ENCODE results near the gene ACVR2A. TPM values are rescaled to one million over a fixed set of nuclear protein-coding genes. Genes with fewer than 3 reads are reported as not detected.

The ACVR2A gene
- total RNA-seq, 1 experiment from 2014 or later: 15.7 TPM

DNA sequence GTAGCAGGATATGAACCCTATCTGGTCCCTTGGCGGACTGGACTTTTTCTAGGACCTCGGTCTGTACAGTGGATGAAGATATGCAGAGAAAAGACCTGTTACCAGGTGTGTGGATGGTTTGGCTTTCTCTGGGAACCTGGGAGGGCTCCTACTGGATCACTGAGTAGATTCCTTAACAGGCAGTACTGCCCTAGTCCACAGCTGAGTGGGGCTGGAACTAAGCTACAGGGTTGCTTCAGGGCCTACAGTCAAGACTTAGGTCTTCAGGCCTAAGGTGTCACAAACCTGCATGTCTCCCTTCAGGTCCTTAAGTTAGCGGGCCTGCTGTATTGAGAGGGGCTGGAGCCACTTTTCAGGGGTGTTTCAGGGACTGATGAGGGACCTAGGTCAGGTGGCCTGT, 132.8 kb downstream of the ACVR2A start:
- TF ChIP-seq, protein P1, sequence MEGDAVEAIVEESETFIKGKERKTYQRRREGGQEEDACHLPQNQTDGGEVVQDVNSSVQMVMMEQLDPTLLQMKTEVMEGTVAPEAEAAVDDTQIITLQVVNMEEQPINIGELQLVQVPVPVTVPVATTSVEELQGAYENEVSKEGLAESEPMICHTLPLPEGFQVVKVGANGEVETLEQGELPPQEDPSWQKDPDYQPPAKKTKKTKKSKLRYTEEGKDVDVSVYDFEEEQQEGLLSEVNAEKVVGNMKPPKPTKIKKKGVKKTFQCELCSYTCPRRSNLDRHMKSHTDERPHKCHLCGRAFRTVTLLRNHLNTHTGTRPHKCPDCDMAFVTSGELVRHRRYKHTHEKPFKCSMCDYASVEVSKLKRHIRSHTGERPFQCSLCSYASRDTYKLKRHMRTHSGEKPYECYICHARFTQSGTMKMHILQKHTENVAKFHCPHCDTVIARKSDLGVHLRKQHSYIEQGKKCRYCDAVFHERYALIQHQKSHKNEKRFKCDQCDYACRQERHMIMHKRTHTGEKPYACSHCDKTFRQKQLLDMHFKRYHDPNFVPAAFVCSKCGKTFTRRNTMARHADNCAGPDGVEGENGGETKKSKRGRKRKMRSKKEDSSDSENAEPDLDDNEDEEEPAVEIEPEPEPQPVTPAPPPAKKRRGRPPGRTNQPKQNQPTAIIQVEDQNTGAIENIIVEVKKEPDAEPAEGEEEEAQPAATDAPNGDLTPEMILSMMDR (IDR thresholded peaks at IDR 0.05; ENCODE audit: insufficient read depth in 1 of 2, low read depth in 1 of 2, low read length in 1 of 2, severe bottlenecking in 1 of 2, unreplicated experiment in 1 of 2): no peak
- Mint-ChIP-seq H3K27ac (ENCODE audit: unreplicated experiment) (no peak overlapping the region), H3K36me3 (ENCODE audit: insufficient read depth, unreplicated experiment) (no peaks in the 10 kb centered on the region), H3K4me1 (ENCODE audit: low read depth, unreplicated experiment) (no peaks in the 10 kb centered on the region), H3K4me3 (ENCODE audit: unreplicated experiment) (no peak overlapping the region), H3K9me3 (ENCODE audit: unreplicated experiment) (no peaks in the 10 kb centered on the region), H3K27me3 (ENCODE audit: insufficient read depth, unreplicated experiment) (no peaks in the 10 kb centered on the region)
- Histone ChIP-seq H3K9me3 (no peaks in the 10 kb centered on the region), H3K4me3 (ENCODE audit: low read depth, low read length) (no peak overlapping the region), H3K4me1 (no peaks in the 10 kb centered on the region), H3K27me3 (replicated peaks; ENCODE audit: control insufficient read depth, insufficient read depth, low read length) (no peaks in the 10 kb centered on the region), H3K36me3 (ENCODE audit: control insufficient read depth, insufficient read depth, low read length) (no peaks in the 10 kb centered on the region; the same call in 1 of the 2 replicates)
- ChIA-PET POLR2A (no interaction called here), CTCF (no interaction called here)
- no TSS peak for BruUV-seq (replicated peaks)
- intact Hi-C loops (cut with micrococcal nuclease; ENCODE audit: unreplicated experiment): no loop called here
- no peak for DNase-seq

Other genes with a start within 250 kb of the ACVR2A start
- gene ORC4, start 175.7 kb downstream of the ACVR2A start, total RNA-seq (2022): 56.3 and 59.9 TPM in 2 replicates
- 23.7 and 27.5 TPM in 2 replicates for gene MBD5, start 176.1 kb downstream of the ACVR2A start, total RNA-seq (2022)